OCI-LY3 (cell line): Measurements from ENCODE around the gene RNU2-1.

ENCODE experiments used
- CTCF ChIP-seq: fragments of 200-600, 300-600 bp; sonication (generic); IDR thresholded peaks from 2 replicates; pipeline ENCODE4 v1.5.1; 2014; ENCODE audit warnings: antibody characterized with exemption, low read length, low read depth
- EZH2phosphoT487 ChIP-seq: fragments of 200-600 bp; shearing (Covaris generic); IDR thresholded peaks from 2 replicates; pipeline ENCODE4 v1.6.1; 2018; ENCODE audit warnings: antibody characterized with exemption, mixed run types, low read depth

- TF ChIP-seq CTCF (no peak), EZH2phosphoT487 (no peak)
These were observed 40.5 kb downstream of the RNU2-1 start for GRCh38 chr17:43193251-43193650.
